SK-N-MC (cell line): ENCODE measurements around the gene SLC25A11.

Experiments used
- EZH2 ChIP-seq: fragments of 200-600 bp; sonication (generic); IDR thresholded peaks from one replicate; pipeline ENCODE4 v1.6.1; 2017; ENCODE audit warnings: antibody characterized with exemption
- FOXP2 ChIP-seq: optimal IDR thresholded peaks from 2 replicates; pipeline ENCODE3; 2011; ENCODE audit warnings: mild to moderate bottlenecking, moderate library complexity; ENCODE audit not compliant: insufficient read depth; ENCODE audit errors: extremely low read length, control extremely low read depth
- POLR2AphosphoS5 ChIP-seq: IDR thresholded peaks from 2 replicates; pipeline ENCODE4 v1.6.1; 2012; ENCODE audit warnings: mild to moderate bottlenecking, low read depth, low read length, borderline replicate concordance

DNA sequence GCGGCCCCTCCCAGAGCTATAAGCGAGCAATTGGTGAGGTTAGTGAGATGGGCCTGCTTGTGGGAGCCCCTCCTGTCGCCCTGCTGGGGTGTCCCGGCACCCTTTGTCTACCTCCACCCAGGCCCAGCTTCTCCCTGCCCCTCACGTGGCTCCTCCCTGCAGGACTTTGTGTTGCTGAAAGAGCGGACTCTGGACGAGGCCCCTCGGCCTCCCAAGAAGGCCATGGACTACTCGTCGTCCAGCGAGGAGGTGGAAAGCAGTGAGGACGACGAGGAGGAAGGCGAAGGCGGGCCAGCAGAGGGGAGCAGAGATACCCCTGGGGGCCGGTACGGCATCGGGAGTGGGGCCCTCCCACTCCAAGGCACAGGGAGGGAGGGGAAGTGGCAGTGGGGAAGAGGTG, 46.6 kb downstream of the SLC25A11 start:
- TF ChIP-seq POLR2AphosphoS5 (no peak), EZH2 (no peak), FOXP2 (no peak)
